K562 (cell line): ENCODE data around the gene CFAP58.

Experiments used
- CTCF ChIP-seq, 3 experiments: IDR thresholded peaks in 2 of 3; conservative IDR thresholded peaks in 1 of 3; 2 replicates each; pipeline ENCODE4 v1.5.1; 2011 to 2012; ENCODE audit warnings: low read length in 3 of 3, mild to moderate bottlenecking in 3 of 3, control low read depth in 2 of 3, improper control_type of control experiment in 1 of 3, inconsistent platforms in 1 of 3, low read depth in 1 of 3, mixed read lengths in 1 of 3, moderate library complexity in 1 of 3; ENCODE audit not compliant: insufficient read depth in 2 of 3
- EZH2 ChIP-seq: IDR thresholded peaks from 2 replicates; pipeline ENCODE4 v1.6.1; 2012; ENCODE audit warnings: low read depth, mild to moderate bottlenecking, inconsistent platforms, low read length, borderline replicate concordance
- MAZ ChIP-seq, 2 experiments: fragments of 450-650 bp in 1 of 2; sonication (generic) in 1 of 2; formaldehyde crosslinking; IDR thresholded peaks in 1 of 2; conservative IDR thresholded peaks in 1 of 2; 2 replicates each; pipeline versions ENCODE4 v1.4.0 to v1.5.0; 2020; ENCODE audit warnings: mild to moderate bottlenecking in 1 of 2, missing genetic modification reagents in 1 of 2
- TAF1 ChIP-seq: IDR thresholded peaks from 2 replicates; pipeline ENCODE4 v1.6.1; 2011; ENCODE audit warnings: mild to moderate bottlenecking, low read length, moderate library complexity; ENCODE audit not compliant: insufficient read depth, control insufficient read depth, severe bottlenecking; ENCODE audit errors: extremely low read depth
- TCF15 ChIP-seq: fragments of 250-450 bp; sonication (Bioruptor Pico); IDR thresholded peaks from 2 replicates; pipeline ENCODE4 v1.8.0; 2022; ENCODE audit warnings: moderate library complexity, mild to moderate bottlenecking, inconsistent platforms
- ZNF175 ChIP-seq: fragments of 200-800 bp; sonication (Bioruptor generic); IDR thresholded peaks from 2 replicates; pipeline ENCODE4 v1.6.1; 2016; ENCODE audit warnings: low read depth, mild to moderate bottlenecking, missing genetic modification characterization, missing compliant biosample characterization
- TF ChIP-seq, protein P1 (sequence below): sonication (generic); formaldehyde crosslinking; IDR thresholded peaks from 2 replicates; pipeline ENCODE4 v1.8.1; 2023; ENCODE audit warnings: mild to moderate bottlenecking, missing genetic modification reagents

- TF ChIP-seq, protein P1, sequence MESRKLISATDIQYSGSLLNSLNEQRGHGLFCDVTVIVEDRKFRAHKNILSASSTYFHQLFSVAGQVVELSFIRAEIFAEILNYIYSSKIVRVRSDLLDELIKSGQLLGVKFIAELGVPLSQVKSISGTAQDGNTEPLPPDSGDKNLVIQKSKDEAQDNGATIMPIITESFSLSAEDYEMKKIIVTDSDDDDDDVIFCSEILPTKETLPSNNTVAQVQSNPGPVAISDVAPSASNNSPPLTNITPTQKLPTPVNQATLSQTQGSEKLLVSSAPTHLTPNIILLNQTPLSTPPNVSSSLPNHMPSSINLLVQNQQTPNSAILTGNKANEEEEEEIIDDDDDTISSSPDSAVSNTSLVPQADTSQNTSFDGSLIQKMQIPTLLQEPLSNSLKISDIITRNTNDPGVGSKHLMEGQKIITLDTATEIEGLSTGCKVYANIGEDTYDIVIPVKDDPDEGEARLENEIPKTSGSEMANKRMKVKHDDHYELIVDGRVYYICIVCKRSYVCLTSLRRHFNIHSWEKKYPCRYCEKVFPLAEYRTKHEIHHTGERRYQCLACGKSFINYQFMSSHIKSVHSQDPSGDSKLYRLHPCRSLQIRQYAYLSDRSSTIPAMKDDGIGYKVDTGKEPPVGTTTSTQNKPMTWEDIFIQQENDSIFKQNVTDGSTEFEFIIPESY (CRISPR knock-in tag) = no peak
- no peak for TF ChIP-seq EZH2
- TF ChIP-seq TCF15 (CRISPR knock-in tag) = no peak
- TF ChIP-seq CTCF (IDR thresholded peaks at IDR 0.05 in 2 of 3, conservative IDR thresholded peaks at IDR 0.05 in 1 of 3; ENCODE audit: insufficient read depth in 2 of 3, low read depth in 1 of 3, low read length in 3 of 3) = no peak
- TF ChIP-seq MAZ (CRISPR knock-in tag; conservative IDR thresholded peaks at IDR 0.05 in 1 of 2, IDR thresholded peaks at IDR 0.05 in 1 of 2) = no peak
- no peak for TF ChIP-seq TAF1
- no peak for TF ChIP-seq ZNF175 (CRISPR knock-in tag)
Observed at GRCh38 chr10:104323085-104323484, 30.5 kb upstream of the CFAP58 start.
